Measurements from ENCODE around the gene STK17B.

The STK17B gene

DNA sequence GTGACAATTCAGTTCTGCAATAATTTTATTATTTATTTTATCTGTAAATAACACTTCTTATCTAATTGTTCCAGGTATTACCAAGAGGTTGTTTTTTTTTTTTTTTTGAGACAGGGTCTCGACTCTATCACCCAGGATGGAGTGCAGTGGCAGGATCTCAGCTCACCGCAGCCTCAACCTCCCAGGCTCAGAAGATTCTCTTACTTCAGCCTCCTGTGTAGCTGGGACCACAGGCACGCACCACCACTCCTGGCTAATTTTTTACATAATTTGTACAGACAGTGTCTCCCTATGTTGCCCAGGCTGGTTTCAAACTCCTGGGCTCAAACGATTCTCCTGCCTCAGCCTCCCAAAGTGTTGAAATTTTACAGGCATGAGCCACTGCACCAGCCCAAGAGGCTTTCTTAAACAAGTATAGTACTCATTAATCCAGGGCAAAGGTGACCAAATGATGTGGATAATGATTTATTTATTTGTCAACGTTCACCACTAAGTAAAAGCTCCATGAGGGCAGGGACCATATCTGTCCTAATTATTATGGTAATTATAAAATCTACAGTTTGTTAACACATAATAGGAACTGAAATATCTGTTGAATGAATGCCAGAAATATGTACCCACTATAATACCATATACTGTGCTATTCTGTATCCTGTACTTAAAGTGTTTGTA is 12.0 kb downstream of the STK17B start:
- DNase-seq: no peak

DNA sequence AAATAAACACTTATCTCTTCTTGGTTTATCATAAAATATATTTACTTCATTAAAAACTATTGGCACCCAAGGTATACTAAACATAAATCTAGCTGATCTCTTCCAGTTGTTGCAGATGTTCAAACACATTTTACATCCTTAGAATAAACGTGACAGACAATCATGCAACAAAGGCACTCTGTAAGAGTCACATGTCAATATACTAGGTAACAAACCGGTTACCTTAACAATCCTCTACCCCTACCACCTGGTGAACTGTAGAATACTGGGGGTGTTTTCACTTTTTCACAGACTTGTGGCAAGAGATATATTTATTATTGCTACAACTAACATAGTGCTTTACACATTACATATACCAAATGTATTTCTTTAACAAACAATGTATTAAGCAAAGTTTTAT is 15.8 kb downstream of the STK17B start:
- no peak for DNase-seq

DNA sequence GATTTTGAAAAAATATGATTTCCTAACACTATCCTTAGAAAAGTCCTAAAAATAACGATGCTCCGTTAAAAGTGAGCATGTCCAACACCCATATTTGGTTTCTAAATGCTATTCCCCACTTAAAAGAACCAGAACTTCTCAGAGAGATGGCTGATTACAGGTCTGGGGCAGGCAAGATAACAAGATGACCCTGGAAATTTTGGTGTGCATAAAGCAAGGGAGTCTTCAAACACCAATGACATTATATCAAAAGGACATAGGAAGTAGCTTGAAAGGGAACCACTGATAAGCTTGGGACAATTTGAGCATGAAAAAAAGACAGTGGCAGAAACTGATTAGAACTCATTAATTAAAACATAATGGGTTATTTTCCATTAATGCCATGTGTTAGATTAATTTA is 17.9 kb downstream of the STK17B start:
- no peak for DNase-seq

GRCh38 chr2:196149948-196150347 is 21.4 kb downstream of the STK17B start:
- DNase-seq: no peak

DNA sequence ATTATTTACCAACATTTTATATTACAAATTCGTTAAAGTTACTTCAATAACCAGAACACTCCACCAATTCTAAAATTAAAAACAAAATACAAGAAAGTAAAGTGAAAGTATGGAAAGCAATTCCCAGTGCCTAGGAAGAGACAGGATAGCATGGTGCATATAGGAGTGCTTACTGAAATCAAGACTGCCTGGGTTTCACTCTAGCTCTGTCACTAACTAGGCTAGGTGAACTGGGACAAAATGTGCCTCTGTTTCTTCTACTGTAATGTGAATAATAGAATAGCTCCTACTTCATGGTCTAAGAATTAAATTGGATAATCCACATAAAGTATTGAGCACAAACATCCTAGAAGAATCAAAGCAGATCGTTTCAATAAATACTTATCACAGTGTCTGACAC is 22.6 kb downstream of the STK17B start:
- DNase-seq: no peak

DNA sequence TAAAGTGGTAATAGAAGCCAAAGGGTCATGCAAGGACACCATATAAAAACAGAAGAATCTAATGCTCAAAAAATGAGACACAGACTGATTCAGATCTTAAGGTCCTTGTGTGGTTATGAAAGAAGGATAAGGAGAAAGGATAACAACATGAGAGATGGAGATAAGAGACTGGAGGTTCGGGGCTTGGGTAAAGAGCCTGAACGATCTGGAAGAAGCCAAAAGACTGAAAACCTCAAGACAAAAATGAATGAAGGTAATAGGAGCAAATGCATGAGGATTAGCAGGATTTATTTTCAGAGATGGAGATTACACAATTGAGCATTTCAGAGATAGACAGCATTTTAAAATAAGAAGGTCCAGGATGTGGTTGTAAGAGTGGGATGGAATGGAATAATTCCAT is 26.1 kb downstream of the STK17B start:
- DNase-seq: no peak

DNA sequence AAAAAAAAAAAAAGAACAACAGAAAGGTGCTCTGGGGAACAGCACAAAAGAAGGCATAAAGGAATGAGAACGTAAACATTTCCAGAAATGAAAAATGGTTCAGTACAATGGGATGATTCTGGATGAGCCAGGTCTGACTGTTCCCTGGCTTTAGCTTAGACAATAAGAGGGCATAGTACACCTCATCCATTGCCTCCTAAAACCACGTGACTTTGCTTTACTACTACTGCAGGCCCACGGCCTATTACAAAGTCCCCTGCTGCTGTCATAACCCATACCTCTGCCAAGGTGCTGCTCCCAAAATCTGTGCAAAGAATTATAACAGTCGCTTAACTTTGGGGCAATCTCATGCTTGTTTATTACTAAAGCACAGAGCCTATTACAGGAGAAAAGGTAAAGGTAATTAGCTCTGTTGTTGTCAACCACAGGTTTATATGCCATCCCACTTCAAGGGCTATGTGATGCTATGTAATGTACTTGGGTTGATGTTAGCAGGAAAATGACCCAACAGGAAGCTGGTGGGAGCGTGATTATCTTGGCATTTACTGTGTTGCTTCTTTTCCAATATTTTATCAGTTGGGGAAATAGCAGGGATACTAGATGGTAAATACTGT is 26.8 kb downstream of the STK17B start:
- DNase-seq: no peak

GRCh38 chr2:196143730-196144131 is 27.6 kb downstream of the STK17B start:
- no peak for DNase-seq

DNA sequence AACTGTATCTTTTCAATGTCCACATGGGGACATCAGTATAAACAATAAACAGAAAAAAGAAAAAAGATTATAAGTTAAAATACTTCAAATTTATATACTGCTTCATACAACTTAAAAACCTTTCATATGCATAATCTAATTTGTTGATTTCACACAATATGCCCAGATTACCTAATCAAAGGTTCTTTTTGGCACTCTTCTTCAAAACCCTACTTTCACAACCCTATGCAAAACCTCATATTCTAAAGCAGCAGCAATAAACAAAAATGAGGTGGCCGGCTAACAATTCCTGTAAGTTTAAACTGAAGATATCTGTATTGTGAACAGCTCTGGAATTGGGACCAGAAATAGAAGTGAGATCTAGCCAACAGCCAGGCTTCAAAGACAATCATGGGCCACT is 28.6 kb downstream of the STK17B start:
- DNase-seq: no peak

- no peak for DNase-seq
These were observed 31.2 kb downstream of the STK17B start for GRCh38 chr2:196140213-196140612.

DNA sequence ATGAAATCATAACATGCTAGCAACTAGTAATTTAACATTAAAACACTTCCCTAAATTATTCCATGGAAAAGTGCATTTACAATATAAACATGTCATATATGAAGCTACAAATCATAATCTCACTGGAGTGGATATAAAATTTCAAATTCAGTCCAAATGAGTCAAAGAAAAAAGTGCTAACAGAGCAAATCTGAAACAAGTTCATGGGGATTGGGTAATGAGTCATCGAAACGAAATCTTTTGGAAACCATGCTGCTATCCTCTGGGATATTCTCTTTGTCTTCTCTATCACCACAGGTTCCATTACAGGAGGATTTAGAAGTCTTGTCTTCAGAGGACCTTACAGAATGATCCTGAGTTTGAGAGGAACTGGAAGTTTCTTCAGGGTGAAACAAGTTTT is 34.1 kb downstream of the STK17B start:
- DNase-seq: no peak

- DNase-seq: no peak
These were observed 35.2 kb downstream of the STK17B start for GRCh38 chr2:196136151-196136550.

GRCh38 chr2:196131949-196132925 is 39.1 kb downstream of the STK17B start:
- DNase-seq: no peak

DNA sequence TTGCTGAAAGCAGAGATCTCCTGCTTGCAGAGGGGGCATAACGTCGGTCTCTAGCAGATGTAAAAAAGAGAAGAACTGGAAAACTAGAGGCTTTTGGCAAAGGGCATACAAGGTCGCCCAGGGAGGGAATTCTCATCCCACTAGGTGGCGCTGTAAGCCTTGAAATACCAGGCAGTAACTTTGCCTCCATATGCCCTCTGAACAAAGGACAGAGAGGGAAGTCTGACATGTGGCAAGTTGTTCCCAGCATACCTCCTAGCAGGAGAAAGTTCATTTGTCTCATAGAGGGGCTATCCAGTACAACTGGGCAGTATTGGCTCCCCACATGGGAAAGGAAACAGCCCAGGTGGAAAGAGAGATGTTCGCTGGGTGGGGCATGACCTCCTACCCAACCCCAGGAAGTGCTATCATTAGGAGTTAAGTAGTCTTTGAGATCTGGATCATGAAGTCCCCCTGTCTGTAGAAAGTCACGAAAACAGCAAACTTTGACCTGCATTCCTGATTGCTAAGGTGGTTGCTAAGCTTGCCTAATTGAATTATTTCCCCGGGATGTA is 39.9 kb downstream of the STK17B start:
- no peak for DNase-seq

GRCh38 chr2:196130039-196130825 is 41.1 kb downstream of the STK17B start:
- DNase-seq: no peak

DNA sequence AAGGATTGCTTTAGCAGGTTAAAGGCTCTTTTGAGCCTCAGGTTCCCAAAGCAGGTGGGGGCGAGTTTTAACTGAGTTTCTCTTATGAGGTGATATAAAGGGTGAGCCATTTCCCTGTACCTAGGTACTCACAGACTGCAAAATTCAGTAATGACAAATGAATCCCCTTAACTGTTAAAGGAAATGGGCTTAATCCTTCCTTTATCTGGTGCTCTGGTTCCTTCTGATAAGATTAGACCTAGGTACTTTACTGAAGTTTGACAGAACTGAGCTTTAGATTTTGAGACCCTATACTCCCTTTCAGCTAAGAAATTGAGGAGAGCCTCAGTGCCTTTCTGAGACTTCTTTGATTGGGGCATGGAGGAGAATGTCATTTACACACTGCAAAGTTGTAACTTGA is 42.6 kb downstream of the STK17B start:
- no peak for DNase-seq

DNA sequence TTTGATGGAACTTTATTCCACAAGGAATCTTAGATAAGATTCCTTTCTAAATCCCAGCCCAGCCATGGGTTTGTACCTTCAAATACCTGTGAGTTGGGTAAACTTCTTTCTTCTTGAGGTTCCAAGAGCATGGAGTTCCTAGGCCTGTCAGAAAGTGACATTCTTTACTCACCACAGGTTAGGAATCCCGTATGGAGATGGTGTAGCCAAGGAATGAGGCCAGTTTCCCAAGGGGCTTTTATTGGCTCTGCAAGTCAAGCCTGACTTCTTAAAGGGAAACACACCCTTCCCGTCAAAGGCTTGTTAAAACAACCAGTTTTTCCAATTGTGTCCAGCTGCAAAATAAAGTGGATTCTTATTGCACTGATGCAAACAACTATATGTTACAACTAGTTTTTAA is 45.8 kb downstream of the STK17B start:
- no peak for DNase-seq

- no peak for DNase-seq
These were observed 47.6 kb downstream of the STK17B start for GRCh38 chr2:196123679-196124373.

DNA sequence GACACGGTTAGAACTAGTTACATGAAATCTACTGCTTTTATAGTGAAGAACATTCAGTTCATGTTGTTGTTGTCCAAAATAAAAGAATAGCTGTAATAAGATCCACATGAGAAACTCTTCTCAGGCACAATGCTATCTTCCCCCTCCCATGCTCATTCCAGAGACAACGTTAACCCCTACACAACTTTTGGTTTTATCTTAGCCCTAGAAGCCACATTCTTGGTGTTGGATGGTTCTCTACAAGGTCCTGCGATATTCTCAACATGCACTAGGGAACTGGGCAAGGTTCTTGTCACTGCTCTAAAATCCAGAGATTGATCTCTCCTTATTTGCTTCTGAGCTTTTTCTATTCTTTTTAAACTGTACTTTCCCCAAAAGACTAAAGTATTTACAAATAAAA is 51.5 kb downstream of the STK17B start:
- no peak for DNase-seq

DNA sequence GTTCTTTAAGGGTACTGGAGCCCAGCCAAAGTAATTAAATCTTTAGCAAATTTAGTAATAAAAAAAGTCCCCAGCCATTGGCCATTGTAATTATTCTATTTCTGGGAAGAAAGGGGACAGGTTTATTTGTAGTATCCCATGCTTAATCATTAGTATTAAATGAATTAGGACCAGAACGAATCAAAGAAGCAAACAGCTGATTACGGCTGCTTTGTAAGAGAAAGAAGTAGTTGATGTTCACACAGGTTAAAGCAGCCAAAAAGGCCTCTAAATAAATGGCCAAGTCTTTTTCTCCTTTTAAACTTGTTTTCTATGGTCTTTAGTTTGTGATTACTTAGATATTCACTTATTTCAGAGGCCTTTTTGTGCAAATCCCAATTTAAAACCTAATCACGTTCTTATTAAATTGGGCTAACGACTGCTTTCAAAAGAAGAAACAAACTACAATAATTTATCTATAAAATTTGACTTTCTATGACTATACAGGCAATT is 54.1 kb downstream of the STK17B start:
- DNase-seq: no peak

All from nucleus accumbens (tissue), 56 donors.